GM21367 (cell line): Measurements from ENCODE around the gene SYNE4.

Source experiments
- ATAC-seq: cut with Tn5 transposase; IDR thresholded peaks from one replicate; pipeline ENCODE4 v1.9.1; 2021; ENCODE audit not compliant: unreplicated experiment

Gene SYNE4

DNA sequence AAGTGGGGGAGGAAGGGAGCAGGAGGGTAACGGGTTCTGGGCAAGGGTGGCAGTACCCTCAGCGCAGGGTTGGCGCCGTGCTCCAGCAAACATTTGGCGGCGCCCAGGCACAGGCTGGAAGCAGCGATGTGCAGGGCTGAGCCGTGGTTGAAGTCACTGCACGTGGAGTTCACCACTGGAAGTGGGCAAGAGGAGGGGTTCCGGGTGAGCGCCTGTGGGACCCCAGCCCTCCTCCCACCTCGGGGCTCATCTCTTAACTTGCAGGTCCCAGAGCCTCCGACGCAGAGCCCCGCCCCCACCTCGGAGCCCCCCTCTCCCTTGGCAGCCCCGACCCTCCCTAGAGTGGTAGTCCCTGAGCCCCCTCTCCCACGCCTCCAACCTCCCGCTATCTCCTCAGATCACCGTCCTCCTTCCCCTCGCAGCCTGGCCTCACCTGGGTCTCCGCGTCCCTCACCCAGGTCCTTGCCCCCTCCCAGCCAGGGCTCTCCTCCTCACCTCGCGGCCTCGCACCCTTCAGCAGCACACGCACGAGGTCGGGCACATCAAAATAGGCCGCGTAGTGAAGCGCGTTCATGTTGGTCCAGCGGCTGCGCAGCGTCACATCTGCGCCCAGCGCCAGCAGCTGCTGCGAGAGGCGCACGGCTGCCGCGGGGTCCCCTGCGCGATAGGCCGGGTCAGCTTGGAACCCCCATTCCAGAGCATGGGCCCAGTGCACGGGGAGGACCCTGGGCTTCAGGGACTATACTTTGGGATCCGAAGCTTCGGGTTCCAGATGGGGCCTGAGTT, 17.7 kb upstream of the SYNE4 start:
- ATAC-seq: no peak

DNA sequence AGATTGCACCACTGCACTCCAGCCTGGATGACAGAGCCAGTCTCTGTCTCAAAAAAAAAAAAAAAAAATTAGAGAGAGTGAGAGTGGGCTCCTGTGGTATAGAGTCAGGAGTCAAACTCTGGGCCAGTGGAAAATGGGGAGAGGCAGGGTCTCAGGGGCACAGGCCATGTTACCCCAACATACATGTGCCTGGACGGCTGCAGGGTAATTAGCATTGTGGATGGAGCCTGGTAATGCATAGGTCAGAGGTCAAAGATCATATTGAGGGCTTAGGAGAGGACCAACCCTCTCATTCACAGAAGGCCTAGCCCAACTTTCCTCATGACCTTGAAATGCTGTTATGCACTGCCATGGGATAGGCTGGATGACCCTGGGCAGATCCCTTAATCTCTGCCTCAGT, 16.9 kb upstream of the SYNE4 start:
- ATAC-seq: no peak

DNA sequence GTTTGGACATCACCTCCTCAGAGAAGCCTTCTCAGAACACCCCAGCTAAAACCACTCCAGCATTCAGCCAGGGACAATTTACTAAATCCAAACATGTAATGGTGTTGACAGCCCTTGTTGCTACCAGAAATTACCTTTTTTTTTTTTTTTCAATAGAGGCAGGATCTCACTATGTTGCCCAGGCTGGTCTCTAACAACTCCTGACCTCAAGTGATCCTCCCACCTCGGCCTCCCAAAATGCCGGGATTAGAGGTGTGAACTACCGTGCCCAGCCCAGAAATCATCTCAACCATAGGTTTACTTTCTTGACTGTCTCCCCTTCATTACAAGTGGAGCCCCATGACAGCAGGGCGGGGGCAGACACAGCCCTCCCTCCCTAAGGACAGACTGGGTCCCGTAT, 14.8 kb upstream of the SYNE4 start:
- ATAC-seq: no peak

DNA sequence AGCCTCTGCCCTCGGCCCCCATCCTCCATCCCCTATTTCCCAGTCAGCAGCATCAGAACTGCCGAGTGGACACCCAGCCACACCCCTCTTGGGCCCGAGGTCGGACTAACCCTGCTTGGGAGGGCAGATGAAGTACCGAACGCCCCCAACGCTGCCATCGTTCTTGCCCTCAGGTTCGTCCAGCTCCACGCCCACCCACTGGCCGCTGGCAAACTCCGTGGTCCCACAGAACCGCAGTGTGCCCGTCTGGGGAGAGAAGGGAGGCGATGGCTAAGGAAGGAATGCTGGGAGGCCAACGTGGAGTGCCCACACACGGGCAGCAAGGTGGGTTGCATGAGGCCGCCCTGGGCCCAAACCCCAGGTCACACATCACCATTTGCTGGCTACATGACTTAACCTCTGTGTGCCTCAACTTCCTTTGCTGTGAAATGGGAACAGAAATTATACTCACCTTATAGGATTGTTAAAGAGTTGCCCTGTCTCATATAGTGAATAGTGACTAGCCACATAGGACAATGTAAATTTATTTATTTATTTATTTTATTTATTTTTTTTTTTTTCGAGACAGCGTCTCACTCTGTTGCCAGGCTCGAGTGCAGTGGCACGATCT, 10.6 kb upstream of the SYNE4 start:
- no peak for ATAC-seq

DNA sequence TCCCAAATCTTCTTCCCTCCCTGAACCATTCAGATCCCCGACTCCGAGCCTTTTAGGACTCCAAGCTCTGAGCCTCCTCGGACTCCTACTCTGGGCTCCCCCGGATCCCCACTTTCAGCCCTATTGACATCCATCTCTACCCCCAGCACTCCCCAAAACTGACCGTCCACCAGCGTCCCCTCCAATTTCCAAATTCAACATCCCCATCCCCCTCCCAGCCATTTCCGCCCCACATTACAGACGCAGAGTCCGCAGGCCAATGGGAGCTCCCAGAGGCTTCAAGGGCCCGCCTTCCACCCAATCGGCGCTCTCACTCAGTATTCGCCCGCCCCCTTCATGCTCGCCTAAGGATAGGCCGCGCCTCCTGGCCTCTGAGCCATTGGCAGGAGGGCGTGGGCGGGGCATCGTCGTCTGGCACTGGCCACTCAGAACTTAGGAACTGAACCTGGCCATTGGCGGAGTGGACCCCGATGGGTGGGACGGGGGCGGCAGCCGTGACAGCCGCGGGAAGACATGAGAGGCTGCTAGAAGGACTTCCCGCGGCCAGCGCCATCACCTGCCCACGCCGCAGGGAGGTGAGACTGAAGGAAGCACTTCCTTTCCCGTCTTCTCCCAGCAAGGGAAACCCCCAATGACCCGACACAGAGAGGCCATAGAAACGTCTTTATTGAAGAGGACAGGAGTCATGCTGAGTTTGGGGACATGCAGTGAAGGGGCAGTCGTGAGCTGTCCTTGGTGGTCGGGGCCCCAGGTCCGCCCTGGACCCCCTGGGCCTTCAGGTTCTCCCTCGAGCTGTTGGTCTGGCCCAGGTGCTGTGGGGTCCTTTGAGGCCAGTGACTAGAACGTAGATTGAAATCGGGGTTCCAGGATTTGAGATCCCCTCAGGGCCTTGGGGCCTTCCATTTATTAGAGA, 5.7 kb upstream of the SYNE4 start, which contains the start of gene ALKBH6:
Gene ALKBH6, minus strand, starts transcription at position 202 of the 913 bp plus-strand sequence. CDS start 816 bp downstream, outside the sequence.
- ATAC-seq: peak; percentile 90

DNA sequence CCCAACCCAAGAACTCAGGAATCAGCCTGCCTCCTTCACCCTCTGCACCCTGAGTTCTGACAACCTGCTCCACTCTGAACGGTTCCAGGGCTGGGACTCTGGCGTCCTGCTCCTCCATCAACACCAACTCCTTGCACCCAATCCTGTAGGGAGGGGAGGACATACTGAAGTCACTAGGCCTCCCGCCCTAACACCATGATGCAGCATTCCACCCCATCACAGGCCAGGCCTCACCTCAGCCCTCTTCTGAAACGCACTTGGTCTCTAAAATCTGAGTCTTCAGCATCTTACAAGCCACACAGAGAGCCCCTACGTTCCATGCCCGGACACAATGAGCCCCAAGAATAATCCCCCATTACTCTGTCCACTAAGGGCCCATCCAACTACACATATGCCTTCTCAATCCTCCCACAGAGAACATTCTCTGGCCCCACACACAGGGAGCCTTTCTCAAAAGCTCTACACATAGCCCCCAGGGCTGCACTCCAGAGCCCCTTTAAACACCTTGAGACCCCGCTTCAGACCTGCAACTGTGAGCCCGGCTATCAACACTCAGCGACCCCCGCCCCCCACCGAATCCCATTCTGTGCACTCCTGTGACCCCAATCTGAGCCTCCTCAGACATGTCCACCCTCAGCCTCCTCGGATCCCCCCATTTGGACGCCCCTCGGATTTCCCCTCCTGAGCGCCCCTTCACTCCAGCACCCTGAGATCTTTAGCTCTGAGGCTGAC, 4.8 kb upstream of the SYNE4 start:
- no peak for ATAC-seq

DNA sequence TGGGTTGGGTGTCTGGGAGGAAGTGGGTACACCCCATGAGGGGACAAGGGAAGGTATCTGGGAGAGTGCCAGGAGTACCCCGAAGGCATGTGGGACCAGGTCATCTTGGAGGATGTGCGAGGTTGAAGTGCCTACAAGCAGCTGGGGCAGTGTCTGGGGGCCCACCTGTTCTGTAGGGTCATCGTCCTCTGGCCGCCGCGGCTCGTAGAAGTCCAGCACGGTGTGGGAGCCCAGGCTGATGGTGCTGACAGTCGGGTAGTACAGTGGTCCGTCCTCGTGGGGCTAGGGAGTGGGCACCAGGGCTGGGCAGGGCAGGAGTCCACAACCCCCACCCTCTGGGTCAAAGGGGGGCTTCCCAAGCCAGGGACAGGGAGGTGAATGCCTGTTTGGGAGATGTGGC, 1.8 kb upstream of the SYNE4 start:
- ATAC-seq: no peak

DNA sequence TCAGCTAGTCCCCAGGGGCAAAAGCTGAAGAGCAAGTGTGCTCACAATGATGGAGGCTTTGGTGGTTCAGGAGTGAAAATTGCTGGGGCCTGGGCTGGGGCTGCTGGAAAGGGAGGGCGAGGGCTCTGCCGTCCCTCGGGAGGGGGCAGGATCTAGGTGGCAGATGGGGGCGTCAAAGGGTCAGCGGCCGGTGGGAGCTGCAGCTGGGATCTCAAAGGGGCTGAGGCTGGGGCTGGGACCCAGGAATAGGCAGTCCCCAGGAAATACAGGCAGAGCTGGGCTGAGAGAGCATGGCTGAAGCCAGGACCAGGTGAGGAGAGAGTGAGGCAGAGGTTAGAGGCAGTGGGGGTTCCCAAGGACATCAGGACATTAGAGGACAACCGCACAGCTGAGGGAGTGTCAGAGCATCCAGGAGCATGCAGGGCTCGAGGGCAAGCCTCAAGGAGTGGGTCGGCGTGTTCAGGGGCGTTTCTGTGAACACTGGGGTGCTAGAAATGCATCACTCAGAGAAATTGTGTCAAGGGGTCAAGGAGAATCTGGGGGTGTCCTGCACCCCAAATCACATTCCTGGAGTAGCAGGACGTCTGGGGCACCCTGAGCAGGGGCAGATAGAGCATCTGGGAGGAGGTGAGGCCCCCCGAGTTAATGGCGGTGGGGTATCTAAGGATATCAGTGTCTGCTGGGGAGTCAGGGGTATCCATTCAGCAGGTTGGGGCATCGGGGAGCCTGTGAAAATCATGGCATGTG, 1.2 kb upstream of the SYNE4 start:
- no peak for ATAC-seq

DNA sequence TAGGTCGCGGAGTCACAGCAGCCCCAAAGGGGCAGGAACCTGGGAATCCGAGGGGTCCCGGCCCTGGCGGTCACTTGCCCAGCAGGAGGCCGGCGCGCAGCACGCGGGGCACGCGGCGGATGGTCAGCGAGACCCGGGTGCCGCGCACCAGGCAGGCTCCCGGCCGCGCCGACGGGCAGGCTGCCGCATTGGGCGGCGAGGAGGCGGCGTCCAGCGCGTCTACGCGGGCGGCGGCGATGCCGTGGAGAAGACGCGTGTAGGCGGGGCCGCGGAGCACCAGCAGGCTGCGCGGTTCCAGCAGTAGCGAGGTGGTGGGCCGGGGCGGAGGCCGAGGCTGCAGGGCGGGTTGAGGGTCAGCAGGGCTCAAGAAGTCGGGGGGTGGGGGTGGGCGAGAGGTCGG, 607 bp upstream of the SYNE4 start:
- no peak for ATAC-seq

DNA sequence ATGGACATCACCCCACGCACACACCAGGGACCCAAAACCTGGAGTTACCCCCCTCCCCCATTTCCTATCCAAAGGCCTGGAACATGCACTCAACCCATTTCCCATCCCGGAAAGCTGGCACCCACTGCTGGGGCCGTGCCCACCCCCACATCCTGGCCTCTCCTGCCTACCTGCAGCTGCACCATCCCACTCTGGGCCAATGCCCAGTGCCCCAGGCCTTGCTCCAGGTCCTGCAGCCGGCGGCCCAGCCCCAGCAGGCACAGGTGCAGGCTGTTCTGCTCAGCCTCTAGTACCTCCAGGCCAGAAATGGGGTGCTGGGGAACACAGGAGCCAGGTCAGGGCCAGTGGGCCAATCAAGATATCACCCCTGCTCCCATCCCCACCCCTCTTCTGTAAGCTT, 1.7 kb downstream of the SYNE4 start:
- ATAC-seq: no peak

DNA sequence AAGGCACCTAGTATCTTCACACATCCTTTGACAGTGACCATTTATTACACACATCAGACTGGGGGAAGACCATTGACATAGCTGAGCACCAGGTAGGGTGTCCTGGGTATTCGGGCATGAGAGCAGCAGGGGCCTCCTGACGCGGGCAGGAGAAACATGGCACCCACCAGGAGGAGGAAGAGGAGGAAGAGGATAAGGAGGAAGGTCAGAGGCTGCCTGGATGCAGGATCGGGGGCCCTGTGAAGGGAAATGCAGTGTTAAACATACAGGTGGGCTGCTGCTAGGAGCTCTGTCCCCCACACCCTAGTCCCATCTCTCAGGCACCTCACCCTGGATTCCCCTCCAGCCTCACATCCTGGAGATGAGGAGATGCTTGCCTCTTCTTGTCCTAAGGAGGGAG, 5.3 kb downstream of the SYNE4 start:
- ATAC-seq: no peak

DNA sequence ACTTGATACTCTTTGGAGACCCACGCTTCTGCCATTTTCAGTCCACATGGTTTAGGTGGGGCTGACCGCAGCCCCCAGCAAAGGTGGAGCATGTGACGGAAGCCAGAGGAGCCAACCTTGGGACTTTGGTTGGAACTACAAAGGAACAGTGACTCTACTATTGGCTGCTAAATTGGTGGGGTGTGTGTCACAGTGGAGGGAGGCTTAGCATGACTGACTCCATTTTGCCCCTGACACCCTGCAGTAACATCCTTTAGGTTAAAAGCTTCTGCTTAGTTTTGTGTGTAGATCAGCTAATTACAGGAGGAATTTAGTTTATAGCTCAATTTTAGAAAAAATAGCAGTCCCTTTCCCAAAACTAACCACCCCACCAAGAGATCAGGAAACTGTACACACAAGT, 7.0 kb downstream of the SYNE4 start:
- ATAC-seq: no peak

DNA sequence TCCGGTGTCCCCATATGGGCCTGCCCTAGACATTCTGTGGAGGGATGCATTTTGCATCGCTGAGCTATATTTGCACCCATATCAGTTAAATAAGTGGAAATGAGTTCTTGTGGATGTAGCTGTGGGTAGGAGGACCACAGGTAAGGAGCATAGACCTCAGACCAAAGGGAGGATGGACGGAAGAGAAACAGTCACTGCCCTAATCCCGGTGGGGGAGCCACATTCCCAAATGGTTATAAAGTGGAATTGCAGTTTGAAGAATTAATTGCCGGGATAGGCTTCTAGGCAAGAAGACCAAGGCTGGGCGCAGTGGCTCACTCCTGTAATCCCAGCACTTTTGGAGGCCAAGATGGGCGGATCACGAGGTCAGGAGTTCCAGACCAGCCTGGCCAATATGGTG, 11.8 kb downstream of the SYNE4 start:
- ATAC-seq: no peak

DNA sequence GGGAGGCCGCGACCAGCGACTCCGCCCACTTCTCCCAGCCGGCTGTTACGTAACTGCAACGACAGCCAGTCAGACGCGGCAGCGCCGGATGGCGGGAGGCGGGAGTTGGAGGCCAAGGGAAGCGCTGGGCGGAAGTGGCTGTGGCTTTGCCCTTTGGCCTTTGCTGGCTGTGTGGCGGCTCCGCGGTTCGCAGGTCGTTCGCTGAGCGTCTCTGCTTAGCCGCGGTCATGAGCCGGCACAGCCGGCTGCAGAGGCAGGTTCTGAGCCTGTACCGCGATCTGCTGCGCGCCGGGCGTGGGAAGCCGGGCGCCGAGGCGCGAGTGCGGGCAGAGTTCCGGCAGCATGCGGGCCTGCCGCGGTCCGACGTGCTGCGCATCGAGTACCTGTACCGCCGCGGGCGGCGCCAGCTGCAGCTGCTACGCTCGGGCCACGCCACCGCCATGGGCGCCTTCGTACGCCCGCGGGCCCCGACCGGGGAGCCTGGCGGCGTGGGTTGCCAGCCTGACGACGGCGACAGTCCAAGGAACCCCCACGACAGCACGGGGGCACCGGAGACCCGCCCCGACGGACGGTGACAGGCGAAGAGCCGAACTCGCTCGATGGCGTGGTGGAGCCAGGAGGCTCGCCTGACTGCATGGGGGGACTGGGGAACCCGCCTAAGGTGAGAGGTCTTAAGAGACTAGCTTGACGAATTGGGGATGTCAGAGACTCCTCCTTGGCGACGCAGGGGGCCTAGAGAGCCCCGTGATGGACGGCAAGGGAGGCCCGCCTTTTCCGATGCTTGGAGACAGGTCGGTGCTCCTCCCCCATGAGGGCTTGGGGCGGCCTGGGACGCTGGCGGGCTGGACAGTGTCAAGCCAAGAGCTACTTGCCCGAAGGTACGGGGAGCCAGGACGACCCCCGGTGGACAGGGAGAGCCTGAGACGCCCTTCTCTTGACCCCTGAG, 13.3 kb downstream of the SYNE4 start, which contains the start of gene SDHAF1:
Gene SDHAF1, plus strand, starts transcription at position 141 of the 946 bp plus-strand sequence. Its CDS starts 87 bp downstream, at position 228.
- ATAC-seq: peak; percentile 71

DNA sequence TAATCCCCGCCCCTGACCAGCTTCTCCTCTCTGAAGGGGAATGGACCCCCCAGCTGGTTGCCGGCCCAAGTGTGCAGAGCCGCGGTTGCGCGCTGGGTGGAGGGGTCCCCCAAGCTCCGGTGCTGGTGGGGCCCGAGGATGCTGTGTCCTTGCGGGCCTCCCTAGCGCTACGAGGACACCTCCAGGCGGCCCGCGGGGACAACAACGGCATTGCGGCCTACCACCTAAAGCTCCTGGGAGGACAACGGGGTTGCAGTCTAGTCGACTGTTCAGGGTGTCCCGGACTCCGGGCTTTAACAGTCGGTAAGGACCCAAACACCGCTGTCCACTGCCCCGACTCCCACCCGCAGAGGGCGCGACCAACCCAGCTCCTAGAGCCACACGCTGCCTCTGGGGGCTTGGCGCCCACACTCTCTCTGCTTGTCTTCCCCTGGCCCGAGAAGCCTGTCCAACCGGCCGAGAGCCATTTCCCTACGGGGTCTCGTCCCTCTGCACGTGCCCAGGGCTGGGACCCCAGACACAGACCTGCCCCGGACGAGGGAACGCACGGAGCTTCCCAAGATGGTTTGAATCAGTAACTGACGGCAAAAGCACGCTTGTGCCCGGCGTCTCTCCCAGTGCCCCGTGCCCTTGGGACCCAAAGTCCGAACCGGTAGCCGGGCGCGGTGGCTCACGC, 14.6 kb downstream of the SYNE4 start:
- ATAC-seq: no peak

DNA sequence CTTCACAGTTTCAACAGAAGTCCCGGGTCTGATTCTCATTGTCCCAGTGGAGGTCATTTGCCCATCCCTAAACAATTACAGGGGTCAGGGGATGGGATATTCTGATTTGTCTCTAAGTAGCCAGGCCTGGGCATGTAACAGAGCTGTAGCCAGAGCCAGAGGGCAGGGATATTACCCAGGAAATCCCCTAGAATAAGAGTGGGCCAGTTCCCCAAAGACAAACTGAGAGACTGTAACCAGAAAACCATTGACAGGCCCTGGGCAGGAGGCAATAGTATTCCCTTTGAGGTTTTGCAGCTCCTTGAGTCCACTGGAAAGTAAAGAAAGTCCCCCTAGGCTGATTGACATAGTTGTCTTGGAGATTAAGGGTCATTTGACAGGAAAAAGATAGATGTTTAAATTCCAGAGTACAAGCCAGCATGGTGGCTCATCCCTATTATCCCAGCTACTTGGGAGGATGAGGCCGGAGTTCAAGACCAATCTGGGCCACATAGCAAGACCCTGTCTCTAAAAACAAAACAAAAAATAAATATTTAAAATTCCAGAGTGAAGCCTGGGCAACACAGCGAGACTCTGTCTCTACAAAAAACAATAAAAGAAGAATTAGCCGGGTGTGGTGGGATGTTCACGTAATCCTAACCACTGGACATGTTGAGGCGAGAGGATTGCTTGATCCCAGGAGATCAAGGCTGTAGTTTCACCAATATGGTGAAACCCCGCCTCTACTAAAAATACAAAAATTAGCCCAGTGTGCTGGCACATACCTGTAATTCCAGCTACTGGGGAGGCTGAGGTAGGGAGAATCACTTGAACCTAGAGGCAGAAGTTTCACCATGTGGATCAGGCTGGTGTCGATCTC, 15.5 kb downstream of the SYNE4 start:
- ATAC-seq: no peak

DNA sequence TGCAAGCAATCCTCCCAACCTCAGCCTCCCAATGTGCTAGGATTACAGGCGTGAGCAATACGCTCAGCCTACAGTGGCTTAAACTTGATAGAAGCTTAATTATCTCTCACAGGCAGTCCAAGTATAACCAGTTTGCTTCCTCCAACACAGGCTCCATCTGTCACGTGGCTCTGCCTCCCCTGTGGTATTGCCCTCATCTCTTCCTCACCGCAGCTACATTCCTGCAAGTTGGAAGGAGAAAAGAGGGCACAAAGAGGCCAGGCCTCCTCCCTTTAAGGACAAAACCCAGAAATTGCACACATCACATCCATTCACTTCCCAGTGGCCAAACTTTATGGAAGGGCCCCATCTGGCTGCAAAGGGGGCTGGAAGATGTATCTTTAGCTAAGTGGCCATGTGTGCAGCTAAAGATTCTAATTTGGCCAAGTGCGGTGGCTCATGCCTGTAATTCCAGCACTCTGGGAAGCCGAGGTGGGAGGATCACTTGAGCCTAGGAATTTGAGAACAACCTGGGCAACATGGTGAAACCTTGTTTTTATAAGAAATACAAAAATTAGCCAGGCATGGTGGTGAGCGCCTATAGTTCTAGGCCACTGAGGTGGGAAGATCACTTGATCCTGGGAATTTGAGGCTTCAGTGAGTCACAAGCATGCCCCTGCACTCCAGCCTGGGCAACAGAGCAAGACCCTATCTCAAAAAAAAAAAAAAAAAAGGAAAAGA, 16.7 kb downstream of the SYNE4 start:
- no peak for ATAC-seq
